Measurements from ENCODE around the gene CCDC146. TPM values are rescaled to one million over a fixed set of nuclear protein-coding genes. Genes with fewer than 3 reads are reported as not detected.

CCDC146 gene
- total RNA-seq, 6 experiments from 2014 or later: 2.6 to 7.2 (median 4.0) TPM

DNA sequence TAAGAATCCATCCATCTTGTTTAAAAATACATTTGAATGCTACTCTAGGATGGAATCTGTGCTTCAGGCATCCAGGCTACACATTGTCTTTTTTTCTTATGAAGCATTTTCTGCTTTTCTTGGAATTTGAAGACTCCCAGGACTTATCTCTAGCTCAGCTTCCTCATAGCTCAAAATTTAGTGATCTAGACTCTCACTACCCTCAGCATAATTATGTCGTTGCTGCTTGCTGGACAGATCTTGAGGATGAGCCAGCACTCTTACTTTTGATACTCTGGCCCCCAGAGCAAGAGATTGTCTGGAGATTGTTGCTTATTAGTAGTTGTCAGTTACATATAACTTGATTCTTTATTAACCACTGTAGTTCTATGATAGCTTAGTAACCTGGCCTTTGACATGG lies 160.5 kb downstream of the CCDC146 start:
- peak; percentile 14 to 41 (median 29) for ATAC-seq
- intact Hi-C loops (cut with DNase I): no loop called here
- WGBS (ENCODE audit: insufficient coverage, low coverage, low lambda C conversion rate, missing lambda C conversion rate): 36% methylated on average over 1 of the region's 1 CpG
- no peaks in the 10 kb centered on the region for H3K4me1 ChIP-seq
- no peaks in the 10 kb centered on the region for H3K27me3 ChIP-seq
- H3K9me3 ChIP-seq: no peaks in the 10 kb centered on the region
- DNase-seq: no peak
- no peak overlapping the region for H3K27ac ChIP-seq
- no peak for TF ChIP-seq POLR2A (IDR thresholded peaks at IDR 0.05)
- TF ChIP-seq, protein P1, sequence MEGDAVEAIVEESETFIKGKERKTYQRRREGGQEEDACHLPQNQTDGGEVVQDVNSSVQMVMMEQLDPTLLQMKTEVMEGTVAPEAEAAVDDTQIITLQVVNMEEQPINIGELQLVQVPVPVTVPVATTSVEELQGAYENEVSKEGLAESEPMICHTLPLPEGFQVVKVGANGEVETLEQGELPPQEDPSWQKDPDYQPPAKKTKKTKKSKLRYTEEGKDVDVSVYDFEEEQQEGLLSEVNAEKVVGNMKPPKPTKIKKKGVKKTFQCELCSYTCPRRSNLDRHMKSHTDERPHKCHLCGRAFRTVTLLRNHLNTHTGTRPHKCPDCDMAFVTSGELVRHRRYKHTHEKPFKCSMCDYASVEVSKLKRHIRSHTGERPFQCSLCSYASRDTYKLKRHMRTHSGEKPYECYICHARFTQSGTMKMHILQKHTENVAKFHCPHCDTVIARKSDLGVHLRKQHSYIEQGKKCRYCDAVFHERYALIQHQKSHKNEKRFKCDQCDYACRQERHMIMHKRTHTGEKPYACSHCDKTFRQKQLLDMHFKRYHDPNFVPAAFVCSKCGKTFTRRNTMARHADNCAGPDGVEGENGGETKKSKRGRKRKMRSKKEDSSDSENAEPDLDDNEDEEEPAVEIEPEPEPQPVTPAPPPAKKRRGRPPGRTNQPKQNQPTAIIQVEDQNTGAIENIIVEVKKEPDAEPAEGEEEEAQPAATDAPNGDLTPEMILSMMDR (IDR thresholded peaks at IDR 0.05): no peak
- no peak overlapping the region for H3K4me3 ChIP-seq
- no peaks in the 10 kb centered on the region for H3K36me3 ChIP-seq

DNA sequence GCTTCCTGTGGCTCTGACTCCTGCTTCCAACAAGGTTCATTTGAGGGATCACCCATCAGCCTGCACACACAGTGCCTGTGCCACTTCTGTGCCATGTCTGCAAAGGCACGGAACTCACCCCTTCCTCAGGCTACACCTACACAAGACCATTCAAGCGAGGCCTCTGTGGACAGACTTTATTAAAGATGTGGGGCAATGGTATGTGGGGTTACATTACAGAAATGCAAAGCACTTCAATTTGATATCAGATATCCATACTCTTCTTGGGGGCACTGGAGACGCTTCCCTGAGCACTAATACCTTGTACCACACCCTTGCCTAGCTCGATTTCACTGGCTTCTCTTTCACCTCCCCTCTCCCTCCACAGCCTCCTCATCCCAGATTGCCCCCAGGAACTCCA lies 161.6 kb downstream of the CCDC146 start:
- no peak overlapping the region for H3K4me3 ChIP-seq
- no peak for DNase-seq
- no peaks in the 10 kb centered on the region for H3K4me1 ChIP-seq
- H3K9me3 ChIP-seq: no peaks in the 10 kb centered on the region
- intact Hi-C loops (cut with DNase I): no loop called here
- H3K27ac ChIP-seq: no peak overlapping the region
- no peak for TF ChIP-seq POLR2A (IDR thresholded peaks at IDR 0.05)
- TF ChIP-seq, protein P1 (IDR thresholded peaks at IDR 0.05): no peak
- no peaks in the 10 kb centered on the region for H3K27me3 ChIP-seq
- no peaks in the 10 kb centered on the region for H3K36me3 ChIP-seq
- 83% methylated on average over 2 of the region's 4 CpGs for WGBS (ENCODE audit: insufficient coverage, low coverage, low lambda C conversion rate, missing lambda C conversion rate)
- ATAC-seq: no peak

DNA sequence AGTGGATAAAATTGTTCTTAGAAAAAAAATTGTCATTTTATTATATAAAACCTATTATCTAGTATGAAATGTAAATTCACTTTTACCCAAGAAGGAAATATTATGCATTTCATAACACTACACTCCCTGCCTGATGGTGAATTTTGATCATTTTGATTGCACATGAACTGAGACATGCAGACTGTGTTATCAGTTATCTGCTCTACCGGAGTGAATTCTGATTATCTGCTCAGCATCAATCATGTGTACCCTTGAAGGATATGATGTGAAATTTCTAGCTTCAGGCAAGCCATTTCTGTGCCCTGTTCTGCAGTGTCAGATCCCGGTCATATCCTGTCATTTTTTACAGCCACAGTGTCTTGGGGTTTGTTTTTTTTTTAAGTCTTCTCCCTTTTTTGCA lies 162.2 kb downstream of the CCDC146 start:
- H3K9me3 ChIP-seq: no peaks in the 10 kb centered on the region
- TF ChIP-seq, protein P1 (IDR thresholded peaks at IDR 0.05): no peak
- TF ChIP-seq POLR2A (IDR thresholded peaks at IDR 0.05): no peak
- no peaks in the 10 kb centered on the region for H3K36me3 ChIP-seq
- no peaks in the 10 kb centered on the region for H3K27me3 ChIP-seq
- no peaks in the 10 kb centered on the region for H3K4me1 ChIP-seq
- ATAC-seq (peak in 1 of 4 donors; percentile 8), DNase-seq (no peak)
- no peak overlapping the region for H3K4me3 ChIP-seq
- intact Hi-C loops (cut with DNase I): no loop called here
- H3K27ac ChIP-seq: no peak overlapping the region
- WGBS (ENCODE audit: insufficient coverage, low coverage, low lambda C conversion rate, missing lambda C conversion rate): 71% methylated on average over 1 of the region's 2 CpGs

DNA sequence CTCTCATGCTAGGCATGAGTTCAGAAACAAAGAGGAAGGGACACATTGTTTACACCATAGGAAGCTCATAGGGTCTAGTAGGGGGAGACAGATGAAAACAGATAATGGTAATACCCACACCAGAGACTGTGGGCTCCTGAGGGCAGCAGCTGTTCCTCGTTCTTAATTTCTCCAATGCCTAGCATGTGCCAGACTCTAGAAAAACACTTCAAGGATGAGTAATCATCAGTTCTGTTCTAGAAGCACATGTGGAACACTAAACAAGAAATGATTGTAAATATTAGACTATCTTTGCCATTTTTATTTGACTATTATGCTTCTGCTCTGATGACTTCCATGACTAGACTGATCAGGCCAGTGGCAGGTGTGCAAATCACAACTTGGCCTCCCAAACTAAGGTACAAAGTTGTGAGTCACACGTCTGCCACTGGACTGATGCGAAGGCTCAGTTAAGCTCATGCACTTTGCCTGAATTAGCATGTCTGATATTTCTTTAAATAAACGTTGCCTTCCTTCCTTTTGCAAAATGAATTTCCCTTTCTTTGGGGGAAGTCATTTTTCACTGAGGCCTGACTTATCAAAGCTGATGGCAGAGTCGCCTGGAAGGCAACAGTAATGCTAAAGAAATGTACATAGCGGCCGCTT lies 166.4 kb downstream of the CCDC146 start:
- ATAC-seq (peak in 3 of 4 donors; percentile 45 to 67 (median 52)), DNase-seq (no peak)
- Histone ChIP-seq H3K9me3 (no peaks in the 10 kb centered on the region), H3K27me3 (no peaks in the 10 kb centered on the region), H3K27ac (no peak overlapping the region), H3K36me3 (no peaks in the 10 kb centered on the region), H3K4me3 (no peak overlapping the region), H3K4me1 (no peaks in the 10 kb centered on the region)
- TF ChIP-seq, protein P1 (IDR thresholded peaks at IDR 0.05): no peak
- TF ChIP-seq POLR2A (IDR thresholded peaks at IDR 0.05): no peak
- 52% methylated on average over 7 of the region's 7 CpGs for WGBS (ENCODE audit: insufficient coverage, low coverage, low lambda C conversion rate, missing lambda C conversion rate)
- intact Hi-C loops (cut with DNase I): no loop called here

Data from right lobe of liver (tissue), 6 donors.